HEK293T (cell line): Measurements from ENCODE around the gene ZFP92.

Experiments used
- ARNT ChIP-seq: fragments of 450-650 bp; IDR thresholded peaks from 2 replicates; pipeline ENCODE4 v1.6.1; 2017; ENCODE audit warnings: mild to moderate bottlenecking
- BHLHE40 ChIP-seq: fragments of 450-650 bp; IDR thresholded peaks from 2 replicates; pipeline ENCODE4 v1.6.1; 2016; ENCODE audit warnings: mild to moderate bottlenecking, moderate library complexity, borderline replicate concordance
- ELF4 ChIP-seq: fragments of 450-650 bp; IDR thresholded peaks from 2 replicates; pipeline ENCODE4 v1.6.1; 2017; ENCODE audit warnings: antibody characterized with exemption
- FOXA1 ChIP-seq: fragments of 450-650 bp; IDR thresholded peaks from 2 replicates; pipeline ENCODE4 v1.6.1; 2016; ENCODE audit warnings: mild to moderate bottlenecking
- FOXM1 ChIP-seq: fragments of 450-650 bp; IDR thresholded peaks from 2 replicates; pipeline ENCODE4 v1.6.1; 2017; ENCODE audit warnings: mild to moderate bottlenecking, borderline replicate concordance
- HDGF ChIP-seq: fragments of 450-650 bp; IDR thresholded peaks from 2 replicates; pipeline ENCODE4 v1.6.1; 2017; ENCODE audit warnings: antibody characterized with exemption, borderline replicate concordance
- NFRKB ChIP-seq: fragments of 450-650 bp; IDR thresholded peaks from 2 replicates; pipeline ENCODE4 v1.6.1; 2016; ENCODE audit warnings: mild to moderate bottlenecking, moderate library complexity
- SP1 ChIP-seq: fragments of 450-650 bp; IDR thresholded peaks from 2 replicates; pipeline ENCODE4 v1.6.1; 2017
- TF ChIP-seq, protein P1 (sequence below): fragments of 450-650 bp; IDR thresholded peaks from 2 replicates; pipeline ENCODE4 v1.6.1; 2016

DNA sequence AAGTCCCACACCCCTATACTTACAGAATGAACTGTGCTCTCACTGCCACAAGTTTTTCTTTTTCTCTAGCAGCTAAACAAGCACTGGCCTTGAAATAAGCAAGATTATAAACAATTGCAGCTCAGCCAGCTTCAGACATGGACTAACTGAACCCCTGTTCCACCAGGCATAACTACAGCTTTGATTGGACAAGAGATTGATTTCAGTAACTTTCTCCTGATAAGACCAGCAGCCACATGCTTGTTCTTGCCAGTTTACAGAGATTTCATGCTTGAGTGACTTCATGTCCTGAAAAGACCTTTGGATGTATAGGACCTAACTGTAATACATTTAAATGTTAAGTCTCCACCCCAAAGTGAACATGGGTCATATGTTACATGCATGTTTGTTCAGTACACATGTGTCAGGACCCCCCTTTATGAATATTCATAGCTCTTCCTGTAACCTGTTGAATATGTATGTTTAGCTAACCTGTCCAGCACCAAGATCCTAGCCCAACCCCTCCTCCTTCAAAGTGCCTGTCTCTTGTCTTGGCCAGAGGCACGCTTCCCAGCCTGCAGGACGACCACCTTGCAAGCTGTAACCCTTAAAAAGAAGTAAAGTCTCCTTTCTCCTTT is 49.4 kb upstream of the ZFP92 start:
- TF ChIP-seq SP1 (no peak), ARNT (no peak), HDGF (no peak), FOXM1 (no peak), ELF4 (no peak), FOXA1 (no peak), BHLHE40 (no peak), NFRKB (no peak)
- TF ChIP-seq, protein P1, sequence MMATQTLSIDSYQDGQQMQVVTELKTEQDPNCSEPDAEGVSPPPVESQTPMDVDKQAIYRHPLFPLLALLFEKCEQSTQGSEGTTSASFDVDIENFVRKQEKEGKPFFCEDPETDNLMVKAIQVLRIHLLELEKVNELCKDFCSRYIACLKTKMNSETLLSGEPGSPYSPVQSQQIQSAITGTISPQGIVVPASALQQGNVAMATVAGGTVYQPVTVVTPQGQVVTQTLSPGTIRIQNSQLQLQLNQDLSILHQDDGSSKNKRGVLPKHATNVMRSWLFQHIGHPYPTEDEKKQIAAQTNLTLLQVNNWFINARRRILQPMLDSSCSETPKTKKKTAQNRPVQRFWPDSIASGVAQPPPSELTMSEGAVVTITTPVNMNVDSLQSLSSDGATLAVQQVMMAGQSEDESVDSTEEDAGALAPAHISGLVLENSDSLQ: no peak
